ENCODE data around the gene RAD51B.

DNA sequence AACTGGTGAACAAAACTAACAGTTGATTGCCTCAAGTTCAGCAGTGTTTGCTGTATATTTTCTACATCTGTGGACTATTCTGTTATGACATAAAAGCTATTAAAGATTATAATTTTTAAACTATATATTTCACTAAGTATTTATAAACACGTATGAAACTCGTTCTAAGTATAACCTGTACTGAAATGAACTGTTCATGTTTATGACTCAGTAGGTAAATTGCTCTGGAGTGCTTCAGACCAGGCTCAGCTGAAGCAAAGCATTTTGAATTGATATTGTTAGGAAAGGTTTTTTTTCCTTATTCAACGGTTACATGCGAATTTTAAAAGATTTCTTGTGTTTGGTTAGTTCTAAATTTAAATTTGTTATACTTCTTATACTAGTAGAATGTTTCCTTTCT, 151.3 kb downstream of the RAD51B start:
- TF ChIP-seq, protein P1, sequence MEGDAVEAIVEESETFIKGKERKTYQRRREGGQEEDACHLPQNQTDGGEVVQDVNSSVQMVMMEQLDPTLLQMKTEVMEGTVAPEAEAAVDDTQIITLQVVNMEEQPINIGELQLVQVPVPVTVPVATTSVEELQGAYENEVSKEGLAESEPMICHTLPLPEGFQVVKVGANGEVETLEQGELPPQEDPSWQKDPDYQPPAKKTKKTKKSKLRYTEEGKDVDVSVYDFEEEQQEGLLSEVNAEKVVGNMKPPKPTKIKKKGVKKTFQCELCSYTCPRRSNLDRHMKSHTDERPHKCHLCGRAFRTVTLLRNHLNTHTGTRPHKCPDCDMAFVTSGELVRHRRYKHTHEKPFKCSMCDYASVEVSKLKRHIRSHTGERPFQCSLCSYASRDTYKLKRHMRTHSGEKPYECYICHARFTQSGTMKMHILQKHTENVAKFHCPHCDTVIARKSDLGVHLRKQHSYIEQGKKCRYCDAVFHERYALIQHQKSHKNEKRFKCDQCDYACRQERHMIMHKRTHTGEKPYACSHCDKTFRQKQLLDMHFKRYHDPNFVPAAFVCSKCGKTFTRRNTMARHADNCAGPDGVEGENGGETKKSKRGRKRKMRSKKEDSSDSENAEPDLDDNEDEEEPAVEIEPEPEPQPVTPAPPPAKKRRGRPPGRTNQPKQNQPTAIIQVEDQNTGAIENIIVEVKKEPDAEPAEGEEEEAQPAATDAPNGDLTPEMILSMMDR (IDR thresholded peaks at IDR 0.05) = no peak
- no peak for TF ChIP-seq POLR2A (IDR thresholded peaks at IDR 0.05)
